ENCODE measurements around the gene NPIPA2.
"Not testable (repeated sequence)": the region's sequence is repeated elsewhere in the genome, so short reads cannot be mapped to it uniquely, and the experiment has no call there.

DNA sequence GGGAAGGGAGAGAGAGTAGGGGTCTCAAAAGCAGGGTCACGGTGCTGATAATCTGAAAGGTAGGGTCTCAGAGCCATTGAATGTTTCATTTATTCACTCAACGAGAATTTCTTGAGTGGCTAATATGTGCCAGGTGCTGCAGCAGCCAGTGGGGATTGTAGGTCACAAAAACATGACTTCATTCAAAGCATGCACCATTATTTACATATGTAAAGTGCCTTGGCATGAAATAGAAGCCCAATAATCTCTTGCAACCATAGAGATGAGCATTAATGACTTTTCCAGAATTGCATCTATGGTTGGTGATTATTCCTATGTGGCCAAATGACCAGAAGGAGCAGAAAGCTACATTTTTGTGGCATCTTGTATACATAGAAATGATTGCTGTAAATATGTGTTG is 55.2 kb downstream of the NPIPA2 start:
- TF ChIP-seq EZH2 (IDR thresholded peaks at IDR 0.05; ENCODE audit: borderline replicate concordance, low read length): not testable (repeated sequence)
- TF ChIP-seq, protein P1, sequence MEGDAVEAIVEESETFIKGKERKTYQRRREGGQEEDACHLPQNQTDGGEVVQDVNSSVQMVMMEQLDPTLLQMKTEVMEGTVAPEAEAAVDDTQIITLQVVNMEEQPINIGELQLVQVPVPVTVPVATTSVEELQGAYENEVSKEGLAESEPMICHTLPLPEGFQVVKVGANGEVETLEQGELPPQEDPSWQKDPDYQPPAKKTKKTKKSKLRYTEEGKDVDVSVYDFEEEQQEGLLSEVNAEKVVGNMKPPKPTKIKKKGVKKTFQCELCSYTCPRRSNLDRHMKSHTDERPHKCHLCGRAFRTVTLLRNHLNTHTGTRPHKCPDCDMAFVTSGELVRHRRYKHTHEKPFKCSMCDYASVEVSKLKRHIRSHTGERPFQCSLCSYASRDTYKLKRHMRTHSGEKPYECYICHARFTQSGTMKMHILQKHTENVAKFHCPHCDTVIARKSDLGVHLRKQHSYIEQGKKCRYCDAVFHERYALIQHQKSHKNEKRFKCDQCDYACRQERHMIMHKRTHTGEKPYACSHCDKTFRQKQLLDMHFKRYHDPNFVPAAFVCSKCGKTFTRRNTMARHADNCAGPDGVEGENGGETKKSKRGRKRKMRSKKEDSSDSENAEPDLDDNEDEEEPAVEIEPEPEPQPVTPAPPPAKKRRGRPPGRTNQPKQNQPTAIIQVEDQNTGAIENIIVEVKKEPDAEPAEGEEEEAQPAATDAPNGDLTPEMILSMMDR (conservative IDR thresholded peaks at IDR 0.05 in 1 of 2, IDR thresholded peaks at IDR 0.05 in 1 of 2; ENCODE audit: extremely low read depth in 1 of 2, insufficient read depth in 1 of 2, low read depth in 1 of 2, low read length in 2 of 2): not testable (repeated sequence)

Measured in mammary epithelial cell (primary cell).